GM12878 (cell line): ENCODE data around the gene CDK11B. TPM values are rescaled to one million over a fixed set of nuclear protein-coding genes. Genes with fewer than 3 reads are reported as not detected.

ENCODE experiments used
- ATAC-seq: fragments of 200-7000 bp; cut with Tn5 transposase; 3 replicates; pipeline ENCODE4 v1.9.1; 2020; ENCODE audit warnings: mild to moderate bottlenecking, moderate library complexity
- BruUV-seq: library from RNA; stranded (reverse); fragments of 400-500 nt; replicated peaks from 2 replicates; lab custom pipeline; 2021; lab: Mats Ljungman, UMichigan
- CTCF ChIA-PET: fragments of 300-600 bp; sonication (Branson Sonifier 250); formaldehyde crosslinking; extraction: SDS; loops from one replicate; lab custom pipeline; 2021; ENCODE audit warnings: inconsistent platforms; lab: Yijun Ruan, JAX
- POLR2A ChIA-PET: fragments of 350-600 bp; formaldehyde crosslinking; extraction: SDS; loops from one replicate; lab custom pipeline; 2021; ENCODE audit warnings: inconsistent platforms; lab: Charles Lee
- RAD21 ChIA-PET: fragments of 300-600 bp; sonication (Branson Sonifier 250); formaldehyde crosslinking; loops from one replicate; lab custom pipeline; 2023; ENCODE audit warnings: antibody characterized with exemption; ENCODE audit not compliant: unreplicated experiment; lab: Charles Lee
- SMC1A ChIA-PET: fragments of 300-600 bp; sonication (Branson Sonifier 250); formaldehyde crosslinking; loops from one replicate; lab custom pipeline; 2023; ENCODE audit not compliant: unreplicated experiment, uncharacterized antibody; lab: Charles Lee
- DNase-seq: peaks from one replicate; pipeline ENCODE4 v3.0.0-alpha.2; 2011; ENCODE audit warnings: low read depth, low spot score
- FAIRE-seq: peaks from 3 replicates; lab custom pipeline; 2011; peaks lifted over from hg19 to GRCh38; lab: Jason Lieb, UNC
- H2AFZ ChIP-seq: 2 replicates; pipeline ENCODE4 v1.6.0; 2011; ENCODE audit warnings: low read depth, low read length, control low read depth; ENCODE audit not compliant: control insufficient read depth
- H3K27ac ChIP-seq: 2 replicates; pipeline ENCODE4 v1.5.1; 2011; ENCODE audit warnings: control low read depth; ENCODE audit not compliant: control insufficient read depth, insufficient read depth
- H3K27me3 ChIP-seq, 2 experiments: replicated peaks in 1 of 2; 2 replicates each; pipeline versions ENCODE4 v1.6.0 to v1.6.1; 2011; ENCODE audit warnings: low read length in 1 of 2; ENCODE audit not compliant: control insufficient read depth in 2 of 2, insufficient read depth in 2 of 2
- H3K36me3 ChIP-seq, 2 experiments: 2 replicates each; pipeline ENCODE4 v1.5.1; 2011; ENCODE audit warnings: low read length in 1 of 2; ENCODE audit not compliant: control insufficient read depth in 2 of 2, insufficient read depth in 2 of 2
- H3K4me1 ChIP-seq: 2 replicates; pipeline ENCODE4 v1.6.1; 2011; ENCODE audit warnings: mild to moderate bottlenecking, low read length, moderate library complexity, mixed read lengths; ENCODE audit not compliant: control insufficient read depth, insufficient read depth
- H3K4me2 ChIP-seq: 2 replicates; pipeline ENCODE4 v1.6.0; 2011; ENCODE audit warnings: control low read depth; ENCODE audit not compliant: control insufficient read depth, insufficient read depth
- H3K4me3 ChIP-seq: fragments of 200-600 bp; sonication (generic); 2 replicates; pipeline ENCODE4 v1.5.1; 2016
- H3K79me2 ChIP-seq: 2 replicates; pipeline ENCODE4 v1.6.0; 2011; ENCODE audit warnings: low read length; ENCODE audit not compliant: control insufficient read depth, insufficient read depth
- H3K9ac ChIP-seq: 2 replicates; pipeline ENCODE4 v1.8.0; 2011; ENCODE audit warnings: low read length, control low read depth, mixed read lengths; ENCODE audit not compliant: control insufficient read depth, insufficient read depth
- H3K9me3 ChIP-seq: replicated peaks from 3 replicates; pipeline ENCODE4 v1.5.1; 2011; ENCODE audit warnings: mild to moderate bottlenecking, low read length; ENCODE audit not compliant: control insufficient read depth, insufficient read depth
- H4K20me1 ChIP-seq: 2 replicates; pipeline ENCODE4 v1.6.0; 2011; ENCODE audit not compliant: control insufficient read depth, insufficient read depth
- ETV6 ChIP-seq, 2 experiments: fragments of 450-650 bp in 1 of 2; IDR thresholded peaks in 1 of 2; conservative IDR thresholded peaks in 1 of 2; 2 replicates each; pipeline ENCODE4 v1.6.1; 2014; ENCODE audit warnings: antibody characterized with exemption in 1 of 2, borderline replicate concordance in 1 of 2, low read depth in 1 of 2, mild to moderate bottlenecking in 1 of 2, moderate library complexity in 1 of 2
- MYC ChIP-seq: IDR thresholded peaks from 2 replicates; pipeline ENCODE4 v1.6.1; 2011; ENCODE audit warnings: mild to moderate bottlenecking, low read length, moderate library complexity, inconsistent platforms; ENCODE audit not compliant: insufficient read depth, insufficient replicate concordance, insufficient read length, severe bottlenecking
- NR2C2 ChIP-seq: IDR thresholded peaks from 2 replicates; pipeline ENCODE4 v1.6.1; 2011; ENCODE audit warnings: borderline replicate concordance, low read depth; ENCODE audit not compliant: control insufficient read depth, insufficient read length
- PAX8 ChIP-seq: fragments of 450-650 bp; IDR thresholded peaks from 2 replicates; pipeline ENCODE4 v1.6.1; 2017; ENCODE audit warnings: mild to moderate bottlenecking, moderate library complexity
- POLR2A ChIP-seq: IDR thresholded peaks from 2 replicates; pipeline ENCODE4 v1.6.1; 2011; ENCODE audit warnings: low read depth, mild to moderate bottlenecking, low read length
- RCOR1 ChIP-seq: conservative IDR thresholded peaks from 2 replicates; pipeline ENCODE4 v1.6.1; 2012; ENCODE audit warnings: low read depth, low read length, improper control_type of control experiment
- TARDBP ChIP-seq: IDR thresholded peaks from 2 replicates; pipeline ENCODE4 v1.6.1; 2016; ENCODE audit warnings: borderline replicate concordance
- YBX1 ChIP-seq: fragments of 450-650 bp; IDR thresholded peaks from 2 replicates; pipeline ENCODE4 v1.6.1; 2016; ENCODE audit warnings: antibody characterized with exemption
- YY1 ChIP-seq: IDR thresholded peaks from 2 replicates; pipeline ENCODE4 v1.6.1; 2011; ENCODE audit warnings: low read depth, mild to moderate bottlenecking, low read length
- WGBS: methylation state at CpG from one replicate; pipeline ENCODE4 v1.1.6; 2016; ENCODE audit warnings: low lambda C conversion rate; ENCODE audit not compliant: insufficient replicate concordance, insufficient coverage; ENCODE audit errors: missing lambda C conversion rate; 5-methylcytosine and 5-hydroxymethylcytosine counted together
- in situ Hi-C: fragments of 300-500 bp; cut with MboI; formaldehyde crosslinking; loops from 9 replicates; pipeline ENCODE4 v1.14.3; 2018; ENCODE audit warnings: mixed read lengths
- intact Hi-C: fragments of 100-400 bp; cut with micrococcal nuclease; formaldehyde crosslinking; loops from one replicate; pipeline ENCODE4 v1.14.2; 2022; ENCODE audit not compliant: unreplicated experiment
- polyA plus RNA-seq, 11 experiments: library from polyadenylated mRNA; depleted of rRNA in 4 of 11; unstranded in 6 of 11; stranded (reverse) in 5 of 11; fragments of >200 nt; fragmentation: Nextera tagmentation in 4 of 11; fragmentation: Illumina TruSeq in 1 of 11; extraction: Ambion mirVana in 4 of 11; extraction: Trizol in 1 of 11; gene quantifications; 1 replicate in 1 of 11; 2 replicates in 10 of 11; pipeline versions ENCODE4 v1.2.1 to v1.2.3, GENCODE V29; 2011 to 2016; ENCODE audit warnings: inconsistent platforms in 2 of 11, missing spikeins in 2 of 11, low read depth in 1 of 11
- total RNA-seq, 4 experiments: library from RNA; depleted of rRNA in 3 of 4; stranded (reverse); fragments of >200 nt in 3 of 4; fragmentation: Illumina TruSeq in 1 of 4; extraction: Trizol in 1 of 4; gene quantifications; 2 replicates each; pipeline versions ENCODE4 v1.2.1 to v1.2.3, GENCODE V29; 2013 to 2021
- TF ChIP-seq, protein P1 (sequence below): IDR thresholded peaks from 2 replicates; pipeline ENCODE4 v1.6.1; 2011; ENCODE audit warnings: borderline replicate concordance, low read depth, mild to moderate bottlenecking, moderate library complexity, mixed read lengths, low read length; ENCODE audit not compliant: insufficient read depth; ENCODE audit errors: extremely low read length
- TF ChIP-seq, protein P2 (sequence below): IDR thresholded peaks from 2 replicates; pipeline ENCODE4 v1.6.1; 2012; ENCODE audit warnings: low read depth, low read length, improper control_type of control experiment
- TF ChIP-seq, protein P3 (sequence below), 3 experiments: IDR thresholded peaks in 2 of 3; conservative IDR thresholded peaks in 1 of 3; 2 replicates each; pipeline ENCODE4 v1.5.1; 2011; ENCODE audit warnings: low read depth in 3 of 3, low read length in 3 of 3, mild to moderate bottlenecking in 3 of 3, control low read depth in 2 of 3, moderate library complexity in 2 of 3, inconsistent platforms in 1 of 3, mixed read lengths in 1 of 3; ENCODE audit not compliant: control insufficient read depth in 2 of 3, insufficient read depth in 1 of 3; ENCODE audit errors: extremely low read depth in 1 of 3
- TF ChIP-seq, protein P4 (sequence below): fragments of 450-650 bp; IDR thresholded peaks from 2 replicates; pipeline ENCODE4 v1.6.1; 2014; ENCODE audit warnings: mild to moderate bottlenecking

CDK11B gene
- total and polyA plus RNA-seq, 10 of the 15 experiments (the other 5 are each of a cell fraction or from before 2014, with no cell fraction given) = 3.2 to 30.9 (median 18.0) TPM

- POLR2A ChIA-PET = interaction anchor here (1.4 kb wide), 1 partner anchor 101 kb away, joined by 4 read pairs; no protein-coding TSS in a partner anchor
- Histone ChIP-seq H3K36me3 (peaks cover 0 to 3% of the 10 kb centered on the region in 2 experiments; a peak in 1 of 4 replicates), H3K4me2 (peak overlapping the region; percentile 81)
- TF ChIP-seq, protein P1, sequence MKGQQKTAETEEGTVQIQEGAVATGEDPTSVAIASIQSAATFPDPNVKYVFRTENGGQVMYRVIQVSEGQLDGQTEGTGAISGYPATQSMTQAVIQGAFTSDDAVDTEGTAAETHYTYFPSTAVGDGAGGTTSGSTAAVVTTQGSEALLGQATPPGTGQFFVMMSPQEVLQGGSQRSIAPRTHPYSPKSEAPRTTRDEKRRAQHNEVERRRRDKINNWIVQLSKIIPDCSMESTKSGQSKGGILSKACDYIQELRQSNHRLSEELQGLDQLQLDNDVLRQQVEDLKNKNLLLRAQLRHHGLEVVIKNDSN = no peak
- TF ChIP-seq NR2C2 (peak; percentile 72), RCOR1 (0 out of 2 replicates have a peak, but pooled peaks have one; percentile 21), TARDBP (no peak), POLR2A (peak; percentile 15), ETV6 (conservative IDR thresholded peaks at IDR 0.05 in 1 of 2, IDR thresholded peaks at IDR 0.05 in 1 of 2; ENCODE audit: borderline replicate concordance in 1 of 2, low read depth in 1 of 2) (no peak), YY1 (peak; percentile 53; the same call in 1 of the 2 replicates), YBX1 (no peak), PAX8 (no peak), MYC (no peak)
- TF ChIP-seq, protein P2, sequence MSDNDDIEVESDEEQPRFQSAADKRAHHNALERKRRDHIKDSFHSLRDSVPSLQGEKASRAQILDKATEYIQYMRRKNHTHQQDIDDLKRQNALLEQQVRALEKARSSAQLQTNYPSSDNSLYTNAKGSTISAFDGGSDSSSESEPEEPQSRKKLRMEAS = peak; percentile 31; the same call in 1 of the 2 replicates
- TF ChIP-seq, protein P3, sequence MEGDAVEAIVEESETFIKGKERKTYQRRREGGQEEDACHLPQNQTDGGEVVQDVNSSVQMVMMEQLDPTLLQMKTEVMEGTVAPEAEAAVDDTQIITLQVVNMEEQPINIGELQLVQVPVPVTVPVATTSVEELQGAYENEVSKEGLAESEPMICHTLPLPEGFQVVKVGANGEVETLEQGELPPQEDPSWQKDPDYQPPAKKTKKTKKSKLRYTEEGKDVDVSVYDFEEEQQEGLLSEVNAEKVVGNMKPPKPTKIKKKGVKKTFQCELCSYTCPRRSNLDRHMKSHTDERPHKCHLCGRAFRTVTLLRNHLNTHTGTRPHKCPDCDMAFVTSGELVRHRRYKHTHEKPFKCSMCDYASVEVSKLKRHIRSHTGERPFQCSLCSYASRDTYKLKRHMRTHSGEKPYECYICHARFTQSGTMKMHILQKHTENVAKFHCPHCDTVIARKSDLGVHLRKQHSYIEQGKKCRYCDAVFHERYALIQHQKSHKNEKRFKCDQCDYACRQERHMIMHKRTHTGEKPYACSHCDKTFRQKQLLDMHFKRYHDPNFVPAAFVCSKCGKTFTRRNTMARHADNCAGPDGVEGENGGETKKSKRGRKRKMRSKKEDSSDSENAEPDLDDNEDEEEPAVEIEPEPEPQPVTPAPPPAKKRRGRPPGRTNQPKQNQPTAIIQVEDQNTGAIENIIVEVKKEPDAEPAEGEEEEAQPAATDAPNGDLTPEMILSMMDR (IDR thresholded peaks at IDR 0.05 in 2 of 3, conservative IDR thresholded peaks at IDR 0.05 in 1 of 3; ENCODE audit: control insufficient read depth in 2 of 3, extremely low read depth in 1 of 3, insufficient read depth in 1 of 3, low read depth in 3 of 3, low read length in 3 of 3) = peak; percentile 70 to 84 (median 74)
- TF ChIP-seq, protein P4, sequence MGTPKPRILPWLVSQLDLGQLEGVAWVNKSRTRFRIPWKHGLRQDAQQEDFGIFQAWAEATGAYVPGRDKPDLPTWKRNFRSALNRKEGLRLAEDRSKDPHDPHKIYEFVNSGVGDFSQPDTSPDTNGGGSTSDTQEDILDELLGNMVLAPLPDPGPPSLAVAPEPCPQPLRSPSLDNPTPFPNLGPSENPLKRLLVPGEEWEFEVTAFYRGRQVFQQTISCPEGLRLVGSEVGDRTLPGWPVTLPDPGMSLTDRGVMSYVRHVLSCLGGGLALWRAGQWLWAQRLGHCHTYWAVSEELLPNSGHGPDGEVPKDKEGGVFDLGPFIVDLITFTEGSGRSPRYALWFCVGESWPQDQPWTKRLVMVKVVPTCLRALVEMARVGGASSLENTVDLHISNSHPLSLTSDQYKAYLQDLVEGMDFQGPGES = no peak
Measured at GRCh38 chr1:1678581-1679380, 20.0 kb upstream of the CDK11B start.

More at GRCh38 chr1:1678581-1679380, 20.0 kb upstream of the CDK11B start:
- ChIA-PET CTCF (interaction anchor here (0.6 to 2.4 kb wide), 12 partner anchors 9 to 230 kb away, joined by 3 to 13 read pairs (median 4); partner anchors contain the start of gene CDK11A), SMC1A (interaction anchor here (0.8 to 2.2 kb wide), 2 partner anchors 9 to 215 kb away, joined by 4 to 10 read pairs; no protein-coding TSS in a partner anchor), RAD21 (interaction anchor here (0.6 to 2.0 kb wide), 7 partner anchors 9 to 341 kb away, joined by 3 to 8 read pairs (median 3); partner anchors contain the start of gene MIB2)
- Histone ChIP-seq H3K27me3 (no peaks in the 10 kb centered on the region), H3K9me3 (no peaks in the 10 kb centered on the region), H2AFZ (no peak overlapping the region; the same call in 1 of the 2 replicates), H4K20me1 (no peaks in the 10 kb centered on the region), H3K9ac (peak overlapping the region; percentile 56), H3K4me1 (peaks cover 24% of the 10 kb centered on the region), H3K4me3 (peak overlapping the region; percentile 33; the same call in 1 of the 2 replicates), H3K79me2 (peaks cover 13% of the 10 kb centered on the region), H3K27ac (peak overlapping the region; percentile 94)
- intact Hi-C loops (no loop called here), in situ Hi-C loops (no loop called here)
- ATAC-seq = peak; percentile 81
- 45% methylated on average over 24 of the region's 24 CpGs for WGBS
- DNase-seq = peak; percentile 23
- FAIRE-seq = no peak
- BruUV-seq = no TSS peak
